ENCODE results near the gene SIGLECL1.

The SIGLECL1 gene

DNA sequence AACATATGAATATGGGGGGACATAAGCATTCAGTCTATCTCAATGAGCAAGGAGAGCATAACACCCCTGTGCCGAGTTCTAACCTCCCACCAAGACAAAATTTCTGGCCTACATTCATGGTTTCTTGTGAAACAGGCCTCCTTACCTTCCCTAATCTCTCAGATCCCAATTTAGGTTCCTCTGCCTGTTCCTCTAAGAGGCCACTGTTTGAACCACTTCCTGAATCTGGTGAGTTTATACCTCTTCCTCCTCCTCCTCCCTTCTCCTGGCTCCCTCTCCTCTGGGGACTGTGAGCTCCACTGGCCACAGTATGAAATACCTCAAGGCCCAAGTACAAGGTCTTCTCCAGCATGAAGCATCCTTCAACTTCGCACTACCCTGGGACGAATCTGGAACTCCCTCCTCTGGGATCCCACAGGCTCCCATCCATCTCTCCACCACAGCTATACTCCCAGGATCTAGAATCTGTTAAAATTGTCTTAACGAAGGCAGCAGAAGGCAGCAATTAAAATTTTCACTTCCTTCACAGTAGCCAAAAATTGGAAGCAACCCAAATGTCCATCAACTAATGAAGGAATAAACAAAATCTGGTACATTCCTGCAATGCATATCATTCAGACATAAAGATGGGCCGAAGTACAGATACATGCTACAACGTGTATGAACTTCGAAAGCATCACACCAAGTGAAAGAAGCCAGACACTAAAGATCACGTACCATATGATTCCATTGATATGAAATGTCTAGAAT lies 7.8 kb upstream of the SIGLECL1 start:
- H3K4me1 ChIP-seq (ENCODE audit: low read length) = no peaks in the 10 kb centered on the region
- no peak overlapping the region for H2AFZ ChIP-seq (ENCODE audit: low read length)
- no peaks in the 10 kb centered on the region for H3K79me2 ChIP-seq (ENCODE audit: low read length)
- H4K20me1 ChIP-seq (ENCODE audit: insufficient read depth, low read length) = no peaks in the 10 kb centered on the region
- H3K27ac ChIP-seq (ENCODE audit: low read length) = no peak overlapping the region
- no peak for DNase-seq
- no peak overlapping the region for H3K4me2 ChIP-seq (ENCODE audit: low read depth, low read length)
- no peak overlapping the region for H3K4me3 ChIP-seq (ENCODE audit: low read length)
- no peaks in the 10 kb centered on the region for H3K9me2 ChIP-seq (replicated peaks; ENCODE audit: insufficient read depth, low read length)
- H3K9ac ChIP-seq (ENCODE audit: low read length) = no peak overlapping the region
- TF ChIP-seq EZH2phosphoT487 (IDR thresholded peaks at IDR 0.05; ENCODE audit: low read length) (no peak), EZH2 (optimal IDR thresholded peaks at IDR 0.05; ENCODE audit: low read depth, low read length) (no peak)
- TF ChIP-seq, protein P1, sequence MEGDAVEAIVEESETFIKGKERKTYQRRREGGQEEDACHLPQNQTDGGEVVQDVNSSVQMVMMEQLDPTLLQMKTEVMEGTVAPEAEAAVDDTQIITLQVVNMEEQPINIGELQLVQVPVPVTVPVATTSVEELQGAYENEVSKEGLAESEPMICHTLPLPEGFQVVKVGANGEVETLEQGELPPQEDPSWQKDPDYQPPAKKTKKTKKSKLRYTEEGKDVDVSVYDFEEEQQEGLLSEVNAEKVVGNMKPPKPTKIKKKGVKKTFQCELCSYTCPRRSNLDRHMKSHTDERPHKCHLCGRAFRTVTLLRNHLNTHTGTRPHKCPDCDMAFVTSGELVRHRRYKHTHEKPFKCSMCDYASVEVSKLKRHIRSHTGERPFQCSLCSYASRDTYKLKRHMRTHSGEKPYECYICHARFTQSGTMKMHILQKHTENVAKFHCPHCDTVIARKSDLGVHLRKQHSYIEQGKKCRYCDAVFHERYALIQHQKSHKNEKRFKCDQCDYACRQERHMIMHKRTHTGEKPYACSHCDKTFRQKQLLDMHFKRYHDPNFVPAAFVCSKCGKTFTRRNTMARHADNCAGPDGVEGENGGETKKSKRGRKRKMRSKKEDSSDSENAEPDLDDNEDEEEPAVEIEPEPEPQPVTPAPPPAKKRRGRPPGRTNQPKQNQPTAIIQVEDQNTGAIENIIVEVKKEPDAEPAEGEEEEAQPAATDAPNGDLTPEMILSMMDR (IDR thresholded peaks at IDR 0.05; ENCODE audit: low read length) = no peak
- H3K36me3 ChIP-seq (replicated peaks; ENCODE audit: insufficient read depth, low read length) = no peaks in the 10 kb centered on the region
- no peaks in the 10 kb centered on the region; the same call in 1 of the 2 replicates for H3K27me3 ChIP-seq (replicated peaks; ENCODE audit: insufficient read depth, low read length)
- no peaks in the 10 kb centered on the region for H3F3A ChIP-seq (ENCODE audit: insufficient read depth, low read length)
- H3K9me3 ChIP-seq (replicated peaks; ENCODE audit: insufficient read depth, low read length) = no peaks in the 10 kb centered on the region

DNA sequence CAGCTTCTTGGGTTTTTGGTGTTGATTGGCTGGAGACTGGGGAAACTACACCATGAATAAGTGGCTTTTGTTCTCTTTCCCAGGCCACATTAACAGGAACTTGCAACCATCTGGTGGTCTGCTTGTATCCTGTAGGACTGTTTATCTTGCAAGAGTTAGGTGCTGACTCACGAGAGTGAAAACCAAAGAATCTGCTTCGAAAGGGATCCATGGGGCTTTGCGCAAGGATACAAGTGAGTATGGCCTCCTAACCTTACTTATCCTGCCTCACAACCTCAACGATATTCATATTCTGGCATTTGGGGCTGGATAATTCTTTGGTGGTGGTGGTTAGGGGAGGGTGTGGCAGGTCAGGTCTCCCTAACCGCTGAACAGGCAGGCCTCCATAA lies 4.7 kb upstream of the SIGLECL1 start:
- Histone ChIP-seq H4K20me1 (ENCODE audit: insufficient read depth, low read length) (no peaks in the 10 kb centered on the region), H3K9ac (ENCODE audit: low read length) (no peak overlapping the region), H3F3A (ENCODE audit: insufficient read depth, low read length) (no peaks in the 10 kb centered on the region), H3K9me3 (replicated peaks; ENCODE audit: insufficient read depth, low read length) (no peaks in the 10 kb centered on the region), H3K4me1 (ENCODE audit: low read length) (no peaks in the 10 kb centered on the region), H3K9me2 (replicated peaks; ENCODE audit: insufficient read depth, low read length) (no peaks in the 10 kb centered on the region), H2AFZ (ENCODE audit: low read length) (no peak overlapping the region), H3K27ac (ENCODE audit: low read length) (no peak overlapping the region), H3K36me3 (replicated peaks; ENCODE audit: insufficient read depth, low read length) (no peaks in the 10 kb centered on the region), H3K4me2 (ENCODE audit: low read depth, low read length) (no peak overlapping the region), H3K4me3 (ENCODE audit: low read length) (no peak overlapping the region), H3K27me3 (replicated peaks; ENCODE audit: insufficient read depth, low read length) (no peaks in the 10 kb centered on the region; the same call in 1 of the 2 replicates), H3K79me2 (ENCODE audit: low read length) (no peaks in the 10 kb centered on the region)
- no peak for DNase-seq
- no peak for TF ChIP-seq EZH2 (optimal IDR thresholded peaks at IDR 0.05; ENCODE audit: low read depth, low read length)

DNA sequence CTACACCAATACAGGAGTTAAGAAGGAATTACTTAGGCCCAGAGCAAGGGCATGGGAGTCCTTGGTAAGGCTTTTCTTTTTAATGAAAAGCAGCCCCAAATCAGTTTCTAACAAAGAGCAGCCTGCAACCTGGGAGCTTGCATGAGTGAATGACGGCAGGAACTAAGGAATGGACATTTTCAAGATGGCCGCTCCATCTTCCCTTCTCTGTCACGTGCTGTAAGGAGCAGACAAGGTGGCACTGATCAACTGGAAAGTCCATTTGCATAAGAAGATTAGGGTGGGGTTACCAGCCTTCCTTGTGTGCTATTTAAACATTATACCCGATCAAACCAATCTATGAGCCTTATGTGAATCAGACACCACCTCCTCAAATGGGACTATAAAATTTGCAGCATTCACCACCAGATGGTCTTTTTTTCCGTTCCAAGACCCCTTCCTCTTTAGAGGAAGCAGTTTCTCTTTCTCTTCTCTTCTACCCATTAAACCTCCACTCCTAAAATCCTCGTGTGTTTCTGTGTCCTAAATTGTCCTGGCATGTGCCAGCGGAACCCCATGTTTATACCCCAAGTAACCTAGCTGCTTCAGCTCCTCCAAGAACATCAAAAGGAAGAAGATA lies 2.8 kb upstream of the SIGLECL1 start:
- H3K27ac ChIP-seq (ENCODE audit: low read length) = no peak overlapping the region
- no peaks in the 10 kb centered on the region for H3K79me2 ChIP-seq (ENCODE audit: low read length)
- no peaks in the 10 kb centered on the region for H3K9me2 ChIP-seq (replicated peaks; ENCODE audit: insufficient read depth, low read length)
- H2AFZ ChIP-seq (ENCODE audit: low read length) = no peak overlapping the region
- no peaks in the 10 kb centered on the region; the same call in 1 of the 2 replicates for H3K27me3 ChIP-seq (replicated peaks; ENCODE audit: insufficient read depth, low read length)
- no peaks in the 10 kb centered on the region for H4K20me1 ChIP-seq (ENCODE audit: insufficient read depth, low read length)
- H3K9ac ChIP-seq (ENCODE audit: low read length) = no peak overlapping the region
- H3K36me3 ChIP-seq (replicated peaks; ENCODE audit: insufficient read depth, low read length) = no peaks in the 10 kb centered on the region
- H3K4me2 ChIP-seq (ENCODE audit: low read depth, low read length) = no peak overlapping the region
- TF ChIP-seq EZH2phosphoT487 (IDR thresholded peaks at IDR 0.05; ENCODE audit: low read length) (no peak), EZH2 (optimal IDR thresholded peaks at IDR 0.05; ENCODE audit: low read depth, low read length) (no peak)
- TF ChIP-seq, protein P1 (IDR thresholded peaks at IDR 0.05; ENCODE audit: low read length) = no peak
- no peaks in the 10 kb centered on the region for H3F3A ChIP-seq (ENCODE audit: insufficient read depth, low read length)
- no peaks in the 10 kb centered on the region for H3K4me1 ChIP-seq (ENCODE audit: low read length)
- H3K9me3 ChIP-seq (replicated peaks; ENCODE audit: insufficient read depth, low read length) = no peaks in the 10 kb centered on the region
- no peak for DNase-seq
- H3K4me3 ChIP-seq (ENCODE audit: low read length) = no peak overlapping the region

DNA sequence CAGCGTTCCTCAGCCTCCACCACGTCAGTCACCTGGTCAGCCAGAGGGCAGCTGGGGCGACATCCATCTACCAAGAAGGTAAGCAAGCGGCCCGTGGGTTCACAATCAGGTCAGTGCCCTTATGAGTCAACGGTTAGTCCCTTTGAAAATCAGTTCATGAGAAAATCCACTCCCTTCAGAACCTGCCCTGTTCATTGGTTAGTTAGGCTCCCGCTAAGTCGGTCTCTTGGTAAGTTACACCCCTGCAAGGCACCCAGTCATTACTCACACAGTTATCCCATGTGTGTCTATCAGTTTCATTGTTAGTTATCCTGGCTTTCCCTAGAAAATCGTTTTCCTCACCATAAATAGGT lies 564 bp downstream of the SIGLECL1 start:
- H3K27ac ChIP-seq (ENCODE audit: low read length) = no peak overlapping the region
- no peaks in the 10 kb centered on the region; the same call in 1 of the 2 replicates for H3K27me3 ChIP-seq (replicated peaks; ENCODE audit: insufficient read depth, low read length)
- H3F3A ChIP-seq (ENCODE audit: insufficient read depth, low read length) = no peaks in the 10 kb centered on the region
- H3K4me3 ChIP-seq (ENCODE audit: low read length) = no peak overlapping the region
- no peaks in the 10 kb centered on the region for H3K36me3 ChIP-seq (replicated peaks; ENCODE audit: insufficient read depth, low read length)
- no peaks in the 10 kb centered on the region for H3K9me2 ChIP-seq (replicated peaks; ENCODE audit: insufficient read depth, low read length)
- H3K9ac ChIP-seq (ENCODE audit: low read length) = no peak overlapping the region
- no peak overlapping the region for H2AFZ ChIP-seq (ENCODE audit: low read length)
- TF ChIP-seq EZH2phosphoT487 (IDR thresholded peaks at IDR 0.05; ENCODE audit: low read length) = no peak
- TF ChIP-seq, protein P1 (IDR thresholded peaks at IDR 0.05; ENCODE audit: low read length) = no peak
- TF ChIP-seq EZH2 (optimal IDR thresholded peaks at IDR 0.05; ENCODE audit: low read depth, low read length) = no peak
- no peak overlapping the region for H3K4me2 ChIP-seq (ENCODE audit: low read depth, low read length)
- H4K20me1 ChIP-seq (ENCODE audit: insufficient read depth, low read length) = no peaks in the 10 kb centered on the region
- no peaks in the 10 kb centered on the region for H3K9me3 ChIP-seq (replicated peaks; ENCODE audit: insufficient read depth, low read length)
- H3K79me2 ChIP-seq (ENCODE audit: low read length) = no peaks in the 10 kb centered on the region
- DNase-seq = no peak
- no peaks in the 10 kb centered on the region for H3K4me1 ChIP-seq (ENCODE audit: low read length)
